Uterus (tissue), 4 donors: ENCODE results near the gene OR51A4. TPM values are rescaled to one million over a fixed set of nuclear protein-coding genes. Genes with fewer than 3 reads are reported as not detected.

Experiments used
- DNase-seq, 2 donors: peaks; one replicate each; pipeline ENCODE4 v3.0.0-alpha.2; 2019 to 2020
- H3K27ac ChIP-seq, 2 donors: fragments of 200-600 bp; sonication (generic); 1 replicate in 1 of 2; 2 replicates in 1 of 2; pipeline ENCODE4 v1.5.1; 2016 to 2018
- H3K27me3 ChIP-seq, 2 donors: fragments of 200-600 bp; sonication (generic); one replicate each; pipeline ENCODE4 v1.5.1; 2018 to 2019; ENCODE audit warnings: control low read depth in 1 of 2
- H3K36me3 ChIP-seq, 2 donors: fragments of 200-600 bp; sonication (generic); one replicate each; pipeline ENCODE4 v1.5.1; 2019; ENCODE audit warnings: control low read depth in 1 of 2
- H3K4me1 ChIP-seq, 2 donors: fragments of 200-600 bp; sonication (generic); one replicate each; pipeline ENCODE4 v1.5.1; 2018 to 2019; ENCODE audit warnings: control low read depth in 1 of 2
- H3K4me3 ChIP-seq, 2 donors: fragments of 200-600 bp; sonication (generic); 1 replicate in 1 of 2; 2 replicates in 1 of 2; pipeline ENCODE4 v1.5.1; 2018 to 2019; ENCODE audit warnings: mild to moderate bottlenecking in 1 of 2
- H3K9me3 ChIP-seq, 2 donors: fragments of 200-600 bp; sonication (generic); one replicate each; pipeline ENCODE4 v1.5.1; 2019; ENCODE audit warnings: control low read depth in 1 of 2
- POLR2A ChIP-seq, 2 donors: fragments of 450-650 bp; IDR thresholded peaks; one replicate each; pipeline ENCODE4 v1.6.1; 2016; ENCODE audit warnings: antibody characterized with exemption in 2 of 2, mild to moderate bottlenecking in 1 of 2, moderate library complexity in 1 of 2
- intact Hi-C: fragments of 100-400 bp; cut with DNase I; formaldehyde crosslinking; loops from one replicate; pipeline ENCODE4 v1.15.1; 2023; ENCODE audit warnings: low total_unique reads
- total RNA-seq, 4 donors: library from RNA; depleted of rRNA in 3 of 4; stranded (reverse); fragments of >200 nt in 3 of 4; gene quantifications; one replicate each; pipeline versions ENCODE4 v1.1.0 to v1.2.4, GENCODE V29; 2014 to 2023
- TF ChIP-seq, protein P1 (sequence below), 4 experiments: fragments of 200-600 bp in 2 of 4; fragments of 450-650 bp in 2 of 4; sonication (generic) in 2 of 4; IDR thresholded peaks; one replicate each; pipeline ENCODE4 v1.5.1; 2016 to 2019; ENCODE audit warnings: antibody characterized with exemption in 4 of 4, mild to moderate bottlenecking in 2 of 4, moderate library complexity in 1 of 4
- donor health status: DM: yes; HTN: yes; CAD: no.

The OR51A4 gene
- total RNA-seq, 4 donors from 2014 or later = not detected

- DNase-seq = no peak
- no peaks in the 10 kb centered on the region for H3K36me3 ChIP-seq
- H3K27ac ChIP-seq = no peak overlapping the region
- H3K4me3 ChIP-seq = no peak overlapping the region
- TF ChIP-seq POLR2A (IDR thresholded peaks at IDR 0.05) = no peak
- intact Hi-C loops = no loop called here
- no peaks in the 10 kb centered on the region for H3K27me3 ChIP-seq
- H3K4me1 ChIP-seq = no peaks in the 10 kb centered on the region
- H3K9me3 ChIP-seq = no peaks in the 10 kb centered on the region
Measured at GRCh38 chr11:4921796-4922195, 25.6 kb downstream of the OR51A4 start.

- H3K27ac ChIP-seq = no peak within 1 kb of the TSS
- intact Hi-C loops = no loop called here
- H3K4me3 ChIP-seq = no peak within 1 kb of the TSS
- TF ChIP-seq POLR2A (IDR thresholded peaks at IDR 0.05) = no peak
- TF ChIP-seq, protein P1, sequence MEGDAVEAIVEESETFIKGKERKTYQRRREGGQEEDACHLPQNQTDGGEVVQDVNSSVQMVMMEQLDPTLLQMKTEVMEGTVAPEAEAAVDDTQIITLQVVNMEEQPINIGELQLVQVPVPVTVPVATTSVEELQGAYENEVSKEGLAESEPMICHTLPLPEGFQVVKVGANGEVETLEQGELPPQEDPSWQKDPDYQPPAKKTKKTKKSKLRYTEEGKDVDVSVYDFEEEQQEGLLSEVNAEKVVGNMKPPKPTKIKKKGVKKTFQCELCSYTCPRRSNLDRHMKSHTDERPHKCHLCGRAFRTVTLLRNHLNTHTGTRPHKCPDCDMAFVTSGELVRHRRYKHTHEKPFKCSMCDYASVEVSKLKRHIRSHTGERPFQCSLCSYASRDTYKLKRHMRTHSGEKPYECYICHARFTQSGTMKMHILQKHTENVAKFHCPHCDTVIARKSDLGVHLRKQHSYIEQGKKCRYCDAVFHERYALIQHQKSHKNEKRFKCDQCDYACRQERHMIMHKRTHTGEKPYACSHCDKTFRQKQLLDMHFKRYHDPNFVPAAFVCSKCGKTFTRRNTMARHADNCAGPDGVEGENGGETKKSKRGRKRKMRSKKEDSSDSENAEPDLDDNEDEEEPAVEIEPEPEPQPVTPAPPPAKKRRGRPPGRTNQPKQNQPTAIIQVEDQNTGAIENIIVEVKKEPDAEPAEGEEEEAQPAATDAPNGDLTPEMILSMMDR (IDR thresholded peaks at IDR 0.05) = no peak
- no peak for DNase-seq
- H3K9me3 ChIP-seq = no peaks in the 10 kb centered on the region
- no peaks in the 10 kb centered on the region for H3K27me3 ChIP-seq
- no peaks in the 10 kb centered on the region for H3K4me1 ChIP-seq
- H3K36me3 ChIP-seq = no peaks in the 10 kb centered on the region
Measured at GRCh38 chr11:4919250-4919649, 28.2 kb downstream of the OR51A4 start, which contains the start of gene OR51G2. Gene OR51G2, minus strand, starts transcription at chr11:4919350. Its CDS starts 3,687 bp downstream, at chr11:4915663.

DNA sequence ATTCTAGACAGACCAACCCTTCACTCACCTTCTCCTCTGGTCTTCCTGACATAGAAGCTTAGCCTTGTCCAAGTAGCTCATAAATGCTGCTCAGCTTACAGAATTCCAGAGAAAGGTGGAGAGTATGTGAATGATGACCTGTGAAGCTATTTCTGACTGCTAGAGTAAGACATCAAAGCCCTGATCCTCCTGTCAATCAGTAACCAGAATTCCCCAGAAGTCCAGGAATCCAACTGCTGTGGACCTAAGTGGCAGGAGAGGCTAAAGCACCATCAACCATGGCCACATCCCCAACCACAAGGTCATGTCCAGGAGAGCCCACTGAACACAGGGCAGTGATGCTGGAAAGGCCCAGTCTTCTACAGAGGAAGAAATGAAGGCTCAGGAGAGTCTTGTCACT is 30.8 kb downstream of the OR51A4 start:
- H3K27me3 ChIP-seq = no peaks in the 10 kb centered on the region
- intact Hi-C loops = no loop called here
- H3K27ac ChIP-seq = no peak overlapping the region
- H3K9me3 ChIP-seq = no peaks in the 10 kb centered on the region
- TF ChIP-seq, protein P1 (IDR thresholded peaks at IDR 0.05) = no peak
- no peak for TF ChIP-seq POLR2A (IDR thresholded peaks at IDR 0.05)
- no peak overlapping the region for H3K4me3 ChIP-seq
- no peak for DNase-seq
- H3K4me1 ChIP-seq = no peaks in the 10 kb centered on the region
- no peaks in the 10 kb centered on the region for H3K36me3 ChIP-seq

DNA sequence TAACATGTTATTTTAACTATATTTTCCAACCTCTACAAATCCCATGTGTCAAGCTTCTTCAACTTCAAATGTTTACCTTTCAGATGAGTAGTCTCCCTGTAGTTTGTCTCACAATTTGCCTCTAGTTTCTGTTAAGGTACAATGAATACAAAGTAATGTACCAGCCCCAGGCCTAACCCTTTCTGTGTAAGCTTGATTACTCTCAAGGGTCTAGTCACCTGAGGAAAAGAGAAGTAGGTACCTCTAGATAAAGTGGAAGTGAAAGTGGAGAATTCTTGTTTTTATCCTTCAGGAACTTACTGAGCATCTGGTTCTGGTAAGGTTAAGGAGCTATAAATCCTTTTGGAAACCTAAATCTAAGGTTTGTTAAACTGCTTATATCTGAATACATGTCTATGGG is 43.9 kb downstream of the OR51A4 start, which contains the start of gene OR51A7:
Gene OR51A7, plus strand, starts transcription at position 300 of the 400 bp plus-strand sequence. CDS start 3,587 bp downstream, outside the sequence.
- H3K27ac ChIP-seq = no peak within 1 kb of the TSS
- no peaks in the 10 kb centered on the region for H3K4me1 ChIP-seq
- DNase-seq = no peak
- no peak for TF ChIP-seq POLR2A (IDR thresholded peaks at IDR 0.05)
- TF ChIP-seq, protein P1 (IDR thresholded peaks at IDR 0.05) = no peak
- no peak within 1 kb of the TSS for H3K4me3 ChIP-seq
- no peaks in the 10 kb centered on the region for H3K27me3 ChIP-seq
- intact Hi-C loops = no loop called here
- H3K36me3 ChIP-seq = no peaks in the 10 kb centered on the region
- H3K9me3 ChIP-seq = no peaks in the 10 kb centered on the region

Other genes with a start within 250 kb of the OR51A4 start
- 1 to 10 TPM in 1 of 4 donors, under 1 TPM in 3; 0.26 to 1.8 (median 0.49) TPM for gene OR51E2, start 249.8 kb downstream of the OR51A4 start, total RNA-seq
- gene MMP26, start 242.8 kb downstream of the OR51A4 start, total RNA-seq = not detected
- gene OR51F1, start 177.7 kb downstream of the OR51A4 start, total RNA-seq = not detected
- not detected for gene OR52R1, start 143.2 kb downstream of the OR51A4 start, total RNA-seq
- not detected for gene OR51F2, start 126.3 kb downstream of the OR51A4 start, total RNA-seq
- gene OR51S1, start 98.4 kb downstream of the OR51A4 start, total RNA-seq = not detected
- gene OR51T1, start 65.7 kb downstream of the OR51A4 start, total RNA-seq = not detected
- gene OR51A7, start 43.8 kb downstream of the OR51A4 start, total RNA-seq = not detected
- gene OR51G2, start 28.3 kb downstream of the OR51A4 start, total RNA-seq = not detected
- gene OR51G1, start 23.3 kb downstream of the OR51A4 start, total RNA-seq = not detected
- not detected for gene OR51A2, start 8.1 kb upstream of the OR51A4 start, total RNA-seq
- gene OR51L1, start 47.2 kb upstream of the OR51A4 start, total RNA-seq = not detected
- not detected for gene OR52J3, start 98.9 kb upstream of the OR51A4 start, total RNA-seq
- gene OR52E2, start 112.0 kb upstream of the OR51A4 start, total RNA-seq = not detected
- gene OR52E1, start 122.0 kb upstream of the OR51A4 start, total RNA-seq = not detected
- gene OR52A5, start 190.8 kb upstream of the OR51A4 start, total RNA-seq = not detected
- not detected for gene OR52A1, start 207.2 kb upstream of the OR51A4 start, total RNA-seq